ENCODE results near the gene PCDH9.

The PCDH9 gene

GRCh38 chr13:67258482-67258881 is 28.3 kb upstream of the PCDH9 start:
- WGBS: no CpG with 5 or more reads among the region's 1 CpG
- H3K23ac ChIP-seq (ENCODE audit: low read length in 2 of 2): no peak overlapping the region

GRCh38 chr13:67238861-67239260 is 8.7 kb upstream of the PCDH9 start:
- Histone ChIP-seq H3K4me1 (ENCODE audit: control insufficient read depth, insufficient read depth, low read depth, low read length) (no peaks in the 10 kb centered on the region), H3K27ac (ENCODE audit: low read length, poor library complexity, severe bottlenecking) (no peak overlapping the region), H2AFZ (ENCODE audit: low read depth, low read length) (no peak overlapping the region), H3K27me3 (ENCODE audit: control insufficient read depth in 1 of 2, insufficient read depth in 1 of 2, low read length in 2 of 2) (no peaks in the 10 kb centered on the region), H3K4me3 (ENCODE audit: insufficient read depth in 1 of 2, low read depth in 1 of 2, low read length in 2 of 2) (no peak overlapping the region), H3K4me2 (ENCODE audit: low read length, poor library complexity, severe bottlenecking) (no peak overlapping the region), H3K14ac (ENCODE audit: low read length in 2 of 2) (no peak overlapping the region), H3K23ac (ENCODE audit: low read length in 2 of 2) (no peak overlapping the region), H4K91ac (ENCODE audit: low read length) (no peak overlapping the region), H2AK5ac (ENCODE audit: low read length, severe bottlenecking) (no peak overlapping the region), H2BK120ac (ENCODE audit: low read depth, low read length) (no peak overlapping the region), H3K9me3 (ENCODE audit: control insufficient read depth, low read length) (no peaks in the 10 kb centered on the region), H2BK12ac (ENCODE audit: low read length in 2 of 2) (no peak overlapping the region), H3K18ac (ENCODE audit: low read depth in 1 of 2, low read length in 2 of 2) (no peak overlapping the region), H3K36me3 (ENCODE audit: control insufficient read depth in 1 of 2, insufficient read depth in 2 of 2, low read depth in 1 of 2, low read length in 2 of 2) (no peaks in the 10 kb centered on the region), H4K8ac (ENCODE audit: low read length) (no peak overlapping the region), H2BK5ac (ENCODE audit: low read depth, low read length, poor library complexity, severe bottlenecking) (no peak overlapping the region), H2BK15ac (ENCODE audit: low read depth, poor library complexity, severe bottlenecking) (no peak overlapping the region), H3K79me1 (replicated peaks; ENCODE audit: low read length, poor library complexity, severe bottlenecking) (no peaks in the 10 kb centered on the region), H3K4ac (ENCODE audit: low read depth in 1 of 2, low read length in 2 of 2) (no peak overlapping the region), H3K9ac (ENCODE audit: low read length) (no peak overlapping the region)
- no peak for DNase-seq

More at GRCh38 chr13:67258482-67258881, 28.3 kb upstream of the PCDH9 start:
- Histone ChIP-seq H2AFZ (ENCODE audit: low read depth, low read length) (peak overlapping the region; percentile 37), H3K9me3 (ENCODE audit: control insufficient read depth, low read length) (no peaks in the 10 kb centered on the region), H4K91ac (ENCODE audit: low read length) (no peak overlapping the region), H3K27me3 (ENCODE audit: control insufficient read depth in 1 of 2, insufficient read depth in 1 of 2, low read length in 2 of 2) (no peaks in the 10 kb centered on the region), H2BK15ac (ENCODE audit: low read depth, poor library complexity, severe bottlenecking) (no peak overlapping the region), H2BK12ac (ENCODE audit: low read length in 2 of 2) (no peak overlapping the region), H3K4me2 (ENCODE audit: low read length, poor library complexity, severe bottlenecking) (no peak overlapping the region), H3K14ac (ENCODE audit: low read length in 2 of 2) (no peak overlapping the region), H3K4ac (ENCODE audit: low read depth in 1 of 2, low read length in 2 of 2) (no peak overlapping the region), H2BK120ac (ENCODE audit: low read depth, low read length) (no peak overlapping the region), H3K4me1 (ENCODE audit: control insufficient read depth, insufficient read depth, low read depth, low read length) (no peaks in the 10 kb centered on the region), H3K27ac (ENCODE audit: low read length, poor library complexity, severe bottlenecking) (no peak overlapping the region), H2BK5ac (ENCODE audit: low read depth, low read length, poor library complexity, severe bottlenecking) (no peak overlapping the region), H2AK5ac (ENCODE audit: low read length, severe bottlenecking) (no peak overlapping the region), H3K79me1 (replicated peaks; ENCODE audit: low read length, poor library complexity, severe bottlenecking) (no peaks in the 10 kb centered on the region), H3K9ac (ENCODE audit: low read length) (no peak overlapping the region), H4K8ac (ENCODE audit: low read length) (no peak overlapping the region), H3K4me3 (ENCODE audit: insufficient read depth in 1 of 2, low read depth in 1 of 2, low read length in 2 of 2) (no peak overlapping the region), H3K36me3 (ENCODE audit: control insufficient read depth in 1 of 2, insufficient read depth in 2 of 2, low read depth in 1 of 2, low read length in 2 of 2) (no peaks in the 10 kb centered on the region), H3K18ac (ENCODE audit: low read depth in 1 of 2, low read length in 2 of 2) (no peak overlapping the region)
- DNase-seq: peak; percentile 6

DNA sequence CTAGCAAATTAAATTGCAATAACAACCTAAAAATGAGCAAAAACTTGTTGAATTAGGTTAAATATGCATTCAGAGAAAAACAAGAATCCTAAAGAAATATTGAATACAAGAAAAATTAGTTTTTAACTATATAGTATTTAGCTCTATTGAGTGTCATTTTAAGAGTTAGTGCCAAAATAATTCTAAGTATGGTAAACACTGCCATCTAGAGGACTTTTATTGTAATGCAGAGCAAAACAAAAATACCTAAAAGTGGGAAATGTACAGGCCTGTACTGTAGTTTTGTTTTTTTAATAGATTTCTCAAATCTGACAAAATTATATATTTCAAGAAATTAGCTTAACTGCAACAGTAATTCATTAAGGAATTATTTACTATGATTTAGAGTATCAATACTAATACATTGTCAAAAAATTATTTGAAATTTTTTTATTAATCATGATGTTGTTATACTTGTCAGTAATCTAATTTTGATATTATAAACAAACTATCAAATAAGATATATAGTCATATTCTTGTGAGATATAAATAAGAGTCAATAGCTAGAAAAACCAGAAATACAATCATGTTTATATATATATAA is 8.2 kb upstream of the PCDH9 start:
- no peaks in the 10 kb centered on the region for H3K79me1 ChIP-seq (replicated peaks; ENCODE audit: low read length, poor library complexity, severe bottlenecking)
- H3K9me3 ChIP-seq (ENCODE audit: control insufficient read depth, low read length): no peaks in the 10 kb centered on the region
- no peak overlapping the region for H3K27ac ChIP-seq (ENCODE audit: low read length, poor library complexity, severe bottlenecking)
- no peak overlapping the region for H3K14ac ChIP-seq (ENCODE audit: low read length in 2 of 2)
- DNase-seq: peak; percentile 48
- no peaks in the 10 kb centered on the region for H3K4me1 ChIP-seq (ENCODE audit: control insufficient read depth, insufficient read depth, low read depth, low read length)
- no peak overlapping the region for H2BK15ac ChIP-seq (ENCODE audit: low read depth, poor library complexity, severe bottlenecking)
- H3K4ac ChIP-seq (ENCODE audit: low read depth in 1 of 2, low read length in 2 of 2): no peak overlapping the region
- H3K36me3 ChIP-seq (ENCODE audit: control insufficient read depth in 1 of 2, insufficient read depth in 2 of 2, low read depth in 1 of 2, low read length in 2 of 2): no peaks in the 10 kb centered on the region
- no peak overlapping the region for H3K4me3 ChIP-seq (ENCODE audit: insufficient read depth in 1 of 2, low read depth in 1 of 2, low read length in 2 of 2)
- H3K18ac ChIP-seq (ENCODE audit: low read depth in 1 of 2, low read length in 2 of 2): no peak overlapping the region
- no peak overlapping the region for H2AFZ ChIP-seq (ENCODE audit: low read depth, low read length)
- no peak overlapping the region for H4K8ac ChIP-seq (ENCODE audit: low read length)
- no peak overlapping the region for H3K9ac ChIP-seq (ENCODE audit: low read length)
- H3K23ac ChIP-seq (ENCODE audit: low read length in 2 of 2): no peak overlapping the region
- H3K4me2 ChIP-seq (ENCODE audit: low read length, poor library complexity, severe bottlenecking): no peak overlapping the region
- H2BK120ac ChIP-seq (ENCODE audit: low read depth, low read length): no peak overlapping the region
- no peak overlapping the region for H2BK5ac ChIP-seq (ENCODE audit: low read depth, low read length, poor library complexity, severe bottlenecking)
- no peak overlapping the region for H2BK12ac ChIP-seq (ENCODE audit: low read length in 2 of 2)
- H2AK5ac ChIP-seq (ENCODE audit: low read length, severe bottlenecking): no peak overlapping the region
- H4K91ac ChIP-seq (ENCODE audit: low read length): no peak overlapping the region
- no peaks in the 10 kb centered on the region for H3K27me3 ChIP-seq (ENCODE audit: control insufficient read depth in 1 of 2, insufficient read depth in 1 of 2, low read length in 2 of 2)

DNA sequence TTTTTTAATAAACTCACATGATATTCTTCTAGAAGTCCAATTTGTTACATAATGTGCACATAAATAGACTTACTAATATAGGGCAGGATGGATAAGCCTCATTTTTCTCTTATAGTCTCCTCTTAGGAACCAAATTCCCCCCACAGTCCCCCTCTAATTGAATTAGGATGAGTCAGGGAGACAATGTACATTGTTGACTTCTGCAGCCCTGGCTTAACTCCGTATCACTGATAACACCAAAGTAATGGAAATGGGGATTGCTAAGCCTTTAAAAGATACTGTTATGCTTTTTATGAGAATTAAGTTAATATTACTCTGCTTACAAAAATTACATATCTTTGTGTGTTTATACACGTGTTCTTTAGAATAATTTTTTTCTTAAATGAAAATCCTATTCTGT is 5.1 kb upstream of the PCDH9 start:
- Histone ChIP-seq H2BK120ac (ENCODE audit: low read depth, low read length) (no peak overlapping the region), H3K4ac (ENCODE audit: low read depth in 1 of 2, low read length in 2 of 2) (no peak overlapping the region)
- WGBS: no CpG with 5 or more reads among the region's 2 CpGs

More for the DNA sequence above, 5.1 kb upstream of the PCDH9 start:
- no peak overlapping the region for H4K91ac ChIP-seq (ENCODE audit: low read length)
- H3K4me2 ChIP-seq (ENCODE audit: low read length, poor library complexity, severe bottlenecking): no peak overlapping the region
- no peak overlapping the region for H2AK5ac ChIP-seq (ENCODE audit: low read length, severe bottlenecking)
- no peak overlapping the region for H4K8ac ChIP-seq (ENCODE audit: low read length)
- no peak overlapping the region for H3K4me3 ChIP-seq (ENCODE audit: insufficient read depth in 1 of 2, low read depth in 1 of 2, low read length in 2 of 2)
- no peak overlapping the region for H3K18ac ChIP-seq (ENCODE audit: low read depth in 1 of 2, low read length in 2 of 2)
- H3K27me3 ChIP-seq (ENCODE audit: control insufficient read depth in 1 of 2, insufficient read depth in 1 of 2, low read length in 2 of 2): no peaks in the 10 kb centered on the region
- no peaks in the 10 kb centered on the region for H3K4me1 ChIP-seq (ENCODE audit: control insufficient read depth, insufficient read depth, low read depth, low read length)
- DNase-seq: no peak
- H3K36me3 ChIP-seq (ENCODE audit: control insufficient read depth in 1 of 2, insufficient read depth in 2 of 2, low read depth in 1 of 2, low read length in 2 of 2): no peaks in the 10 kb centered on the region
- H3K14ac ChIP-seq (ENCODE audit: low read length in 2 of 2): no peak overlapping the region
- no peak overlapping the region for H2BK15ac ChIP-seq (ENCODE audit: low read depth, poor library complexity, severe bottlenecking)
- H3K23ac ChIP-seq (ENCODE audit: low read length in 2 of 2): no peak overlapping the region
- H3K9ac ChIP-seq (ENCODE audit: low read length): no peak overlapping the region
- H3K9me3 ChIP-seq (ENCODE audit: control insufficient read depth, low read length): no peaks in the 10 kb centered on the region
- H3K27ac ChIP-seq (ENCODE audit: low read length, poor library complexity, severe bottlenecking): no peak overlapping the region
- H3K79me1 ChIP-seq (replicated peaks; ENCODE audit: low read length, poor library complexity, severe bottlenecking): no peaks in the 10 kb centered on the region
- no peak overlapping the region for H2AFZ ChIP-seq (ENCODE audit: low read depth, low read length)
- no peak overlapping the region for H2BK5ac ChIP-seq (ENCODE audit: low read depth, low read length, poor library complexity, severe bottlenecking)
- no peak overlapping the region for H2BK12ac ChIP-seq (ENCODE audit: low read length in 2 of 2)
